Measurements from ENCODE around the gene CUL9.

Gene CUL9

DNA sequence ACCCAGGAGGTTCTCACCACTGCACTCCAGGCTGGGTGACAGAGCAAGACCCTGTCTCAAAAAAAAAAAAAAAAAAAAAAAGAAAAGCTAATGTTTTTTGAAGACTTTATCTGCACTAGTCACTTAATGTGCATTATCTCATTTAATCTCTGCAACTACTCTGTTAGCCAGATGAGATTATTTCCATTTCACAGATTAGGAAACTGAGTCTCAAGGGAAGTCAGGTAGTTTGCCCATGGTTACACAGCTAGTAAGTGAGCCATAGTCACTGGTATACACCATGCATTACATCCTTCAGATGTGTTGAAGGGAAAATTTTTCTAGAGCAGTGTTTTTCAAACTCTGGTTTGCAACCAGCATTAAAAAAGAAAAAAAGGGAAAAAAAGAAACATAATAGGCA, 18.1 kb upstream of the CUL9 start:
- ATAC-seq = no peak
- TF ChIP-seq SNAI2 (CRISPR knock-in tag; IDR thresholded peaks at IDR 0.05) (no peak), PPARA (CRISPR knock-in tag; IDR thresholded peaks at IDR 0.05; ENCODE audit: borderline replicate concordance) (no peak), ZFP3 (CRISPR knock-in tag; IDR thresholded peaks at IDR 0.05) (no peak), TOX (CRISPR knock-in tag; IDR thresholded peaks at IDR 0.05; ENCODE audit: borderline replicate concordance) (no peak), ARNTL (CRISPR knock-in tag; IDR thresholded peaks at IDR 0.05; ENCODE audit: borderline replicate concordance, low read depth) (no peak), ISL1 (CRISPR knock-in tag; IDR thresholded peaks at IDR 0.05) (no peak), ZFP30 (CRISPR knock-in tag; IDR thresholded peaks at IDR 0.05) (no peak), ESRRG (CRISPR knock-in tag; IDR thresholded peaks at IDR 0.05) (no peak), TCF4 (CRISPR knock-in tag; IDR thresholded peaks at IDR 0.05; ENCODE audit: borderline replicate concordance) (no peak), ZNF565 (CRISPR knock-in tag; conservative IDR thresholded peaks at IDR 0.05; ENCODE audit: low read depth) (no peak), RARB (CRISPR knock-in tag; IDR thresholded peaks at IDR 0.05) (no peak), ZNF70 (CRISPR knock-in tag; IDR thresholded peaks at IDR 0.05) (no peak)
- TF ChIP-seq, protein P1, sequence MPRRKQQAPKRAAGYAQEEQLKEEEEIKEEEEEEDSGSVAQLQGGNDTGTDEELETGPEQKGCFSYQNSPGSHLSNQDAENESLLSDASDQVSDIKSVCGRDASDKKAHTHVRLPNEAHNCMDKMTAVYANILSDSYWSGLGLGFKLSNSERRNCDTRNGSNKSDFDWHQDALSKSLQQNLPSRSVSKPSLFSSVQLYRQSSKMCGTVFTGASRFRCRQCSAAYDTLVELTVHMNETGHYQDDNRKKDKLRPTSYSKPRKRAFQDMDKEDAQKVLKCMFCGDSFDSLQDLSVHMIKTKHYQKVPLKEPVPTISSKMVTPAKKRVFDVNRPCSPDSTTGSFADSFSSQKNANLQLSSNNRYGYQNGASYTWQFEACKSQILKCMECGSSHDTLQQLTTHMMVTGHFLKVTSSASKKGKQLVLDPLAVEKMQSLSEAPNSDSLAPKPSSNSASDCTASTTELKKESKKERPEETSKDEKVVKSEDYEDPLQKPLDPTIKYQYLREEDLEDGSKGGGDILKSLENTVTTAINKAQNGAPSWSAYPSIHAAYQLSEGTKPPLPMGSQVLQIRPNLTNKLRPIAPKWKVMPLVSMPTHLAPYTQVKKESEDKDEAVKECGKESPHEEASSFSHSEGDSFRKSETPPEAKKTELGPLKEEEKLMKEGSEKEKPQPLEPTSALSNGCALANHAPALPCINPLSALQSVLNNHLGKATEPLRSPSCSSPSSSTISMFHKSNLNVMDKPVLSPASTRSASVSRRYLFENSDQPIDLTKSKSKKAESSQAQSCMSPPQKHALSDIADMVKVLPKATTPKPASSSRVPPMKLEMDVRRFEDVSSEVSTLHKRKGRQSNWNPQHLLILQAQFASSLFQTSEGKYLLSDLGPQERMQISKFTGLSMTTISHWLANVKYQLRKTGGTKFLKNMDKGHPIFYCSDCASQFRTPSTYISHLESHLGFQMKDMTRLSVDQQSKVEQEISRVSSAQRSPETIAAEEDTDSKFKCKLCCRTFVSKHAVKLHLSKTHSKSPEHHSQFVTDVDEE (CRISPR knock-in tag; IDR thresholded peaks at IDR 0.05) = no peak
- TF ChIP-seq, protein P2, sequence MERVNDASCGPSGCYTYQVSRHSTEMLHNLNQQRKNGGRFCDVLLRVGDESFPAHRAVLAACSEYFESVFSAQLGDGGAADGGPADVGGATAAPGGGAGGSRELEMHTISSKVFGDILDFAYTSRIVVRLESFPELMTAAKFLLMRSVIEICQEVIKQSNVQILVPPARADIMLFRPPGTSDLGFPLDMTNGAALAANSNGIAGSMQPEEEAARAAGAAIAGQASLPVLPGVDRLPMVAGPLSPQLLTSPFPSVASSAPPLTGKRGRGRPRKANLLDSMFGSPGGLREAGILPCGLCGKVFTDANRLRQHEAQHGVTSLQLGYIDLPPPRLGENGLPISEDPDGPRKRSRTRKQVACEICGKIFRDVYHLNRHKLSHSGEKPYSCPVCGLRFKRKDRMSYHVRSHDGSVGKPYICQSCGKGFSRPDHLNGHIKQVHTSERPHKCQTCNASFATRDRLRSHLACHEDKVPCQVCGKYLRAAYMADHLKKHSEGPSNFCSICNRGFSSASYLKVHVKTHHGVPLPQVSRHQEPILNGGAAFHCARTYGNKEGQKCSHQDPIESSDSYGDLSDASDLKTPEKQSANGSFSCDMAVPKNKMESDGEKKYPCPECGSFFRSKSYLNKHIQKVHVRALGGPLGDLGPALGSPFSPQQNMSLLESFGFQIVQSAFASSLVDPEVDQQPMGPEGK (CRISPR knock-in tag; IDR thresholded peaks at IDR 0.05; ENCODE audit: borderline replicate concordance) = no peak
- TF ChIP-seq, protein P3, sequence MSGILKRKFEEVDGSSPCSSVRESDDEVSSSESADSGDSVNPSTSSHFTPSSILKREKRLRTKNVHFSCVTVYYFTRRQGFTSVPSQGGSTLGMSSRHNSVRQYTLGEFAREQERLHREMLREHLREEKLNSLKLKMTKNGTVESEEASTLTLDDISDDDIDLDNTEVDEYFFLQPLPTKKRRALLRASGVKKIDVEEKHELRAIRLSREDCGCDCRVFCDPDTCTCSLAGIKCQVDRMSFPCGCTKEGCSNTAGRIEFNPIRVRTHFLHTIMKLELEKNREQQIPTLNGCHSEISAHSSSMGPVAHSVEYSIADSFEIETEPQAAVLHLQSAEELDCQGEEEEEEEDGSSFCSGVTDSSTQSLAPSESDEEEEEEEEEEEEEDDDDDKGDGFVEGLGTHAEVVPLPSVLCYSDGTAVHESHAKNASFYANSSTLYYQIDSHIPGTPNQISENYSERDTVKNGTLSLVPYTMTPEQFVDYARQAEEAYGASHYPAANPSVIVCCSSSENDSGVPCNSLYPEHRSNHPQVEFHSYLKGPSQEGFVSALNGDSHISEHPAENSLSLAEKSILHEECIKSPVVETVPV (CRISPR knock-in tag; IDR thresholded peaks at IDR 0.05) = no peak
- TF ChIP-seq, protein P4, sequence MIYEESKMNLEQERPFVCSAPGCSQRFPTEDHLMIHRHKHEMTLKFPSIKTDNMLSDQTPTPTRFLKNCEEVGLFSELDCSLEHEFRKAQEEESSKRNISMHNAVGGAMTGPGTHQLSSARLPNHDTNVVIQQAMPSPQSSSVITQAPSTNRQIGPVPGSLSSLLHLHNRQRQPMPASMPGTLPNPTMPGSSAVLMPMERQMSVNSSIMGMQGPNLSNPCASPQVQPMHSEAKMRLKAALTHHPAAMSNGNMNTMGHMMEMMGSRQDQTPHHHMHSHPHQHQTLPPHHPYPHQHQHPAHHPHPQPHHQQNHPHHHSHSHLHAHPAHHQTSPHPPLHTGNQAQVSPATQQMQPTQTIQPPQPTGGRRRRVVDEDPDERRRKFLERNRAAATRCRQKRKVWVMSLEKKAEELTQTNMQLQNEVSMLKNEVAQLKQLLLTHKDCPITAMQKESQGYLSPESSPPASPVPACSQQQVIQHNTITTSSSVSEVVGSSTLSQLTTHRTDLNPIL (CRISPR knock-in tag; IDR thresholded peaks at IDR 0.05; ENCODE audit: low read depth) = no peak

DNA sequence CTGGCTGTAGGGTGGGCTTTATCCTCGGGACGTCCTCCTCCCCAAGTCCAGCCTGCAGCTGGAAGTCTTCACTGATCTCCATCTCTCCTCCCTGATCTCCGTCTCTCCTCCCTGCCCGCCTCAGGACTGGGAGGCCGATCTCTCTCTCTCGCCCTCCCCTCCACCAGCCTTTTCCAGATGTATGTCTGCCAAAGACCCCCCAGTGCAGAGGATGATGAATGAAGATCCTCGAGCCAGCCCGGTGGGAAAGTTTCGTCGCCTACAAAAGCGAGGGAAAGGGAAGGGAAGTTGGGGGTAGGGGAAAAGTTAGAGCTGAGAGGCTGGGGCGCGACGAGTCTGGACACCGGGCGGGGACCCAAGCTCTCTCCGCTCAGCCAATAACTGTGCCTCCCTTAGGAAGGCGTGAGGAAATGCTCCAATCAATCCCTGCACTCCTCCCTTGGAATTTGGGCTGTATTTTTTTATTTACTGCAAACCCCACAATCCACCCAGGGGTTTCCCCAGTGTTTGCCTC, 11.5 kb upstream of the CUL9 start:
- TF ChIP-seq CSDC2 (CRISPR knock-in tag; IDR thresholded peaks at IDR 0.05) (no peak), OSR1 (CRISPR knock-in tag; IDR thresholded peaks at IDR 0.05) (no peak), SNAI2 (CRISPR knock-in tag; IDR thresholded peaks at IDR 0.05) (no peak), PPARA (CRISPR knock-in tag; IDR thresholded peaks at IDR 0.05; ENCODE audit: borderline replicate concordance) (no peak), ISL1 (CRISPR knock-in tag; IDR thresholded peaks at IDR 0.05) (no peak), GLIS3 (CRISPR knock-in tag; IDR thresholded peaks at IDR 0.05) (no peak), ZFP30 (CRISPR knock-in tag; IDR thresholded peaks at IDR 0.05) (no peak), TCF4 (CRISPR knock-in tag; IDR thresholded peaks at IDR 0.05; ENCODE audit: borderline replicate concordance) (no peak), RARB (CRISPR knock-in tag; IDR thresholded peaks at IDR 0.05) (no peak), ZNF8 (CRISPR knock-in tag; IDR thresholded peaks at IDR 0.05) (no peak), ZFP3 (CRISPR knock-in tag; IDR thresholded peaks at IDR 0.05) (no peak), ARNTL (CRISPR knock-in tag; IDR thresholded peaks at IDR 0.05; ENCODE audit: borderline replicate concordance, low read depth) (no peak), BACH2 (CRISPR knock-in tag; IDR thresholded peaks at IDR 0.05; ENCODE audit: borderline replicate concordance) (no peak)
- TF ChIP-seq, protein P3 (CRISPR knock-in tag; IDR thresholded peaks at IDR 0.05) = no peak
- TF ChIP-seq, protein P5, sequence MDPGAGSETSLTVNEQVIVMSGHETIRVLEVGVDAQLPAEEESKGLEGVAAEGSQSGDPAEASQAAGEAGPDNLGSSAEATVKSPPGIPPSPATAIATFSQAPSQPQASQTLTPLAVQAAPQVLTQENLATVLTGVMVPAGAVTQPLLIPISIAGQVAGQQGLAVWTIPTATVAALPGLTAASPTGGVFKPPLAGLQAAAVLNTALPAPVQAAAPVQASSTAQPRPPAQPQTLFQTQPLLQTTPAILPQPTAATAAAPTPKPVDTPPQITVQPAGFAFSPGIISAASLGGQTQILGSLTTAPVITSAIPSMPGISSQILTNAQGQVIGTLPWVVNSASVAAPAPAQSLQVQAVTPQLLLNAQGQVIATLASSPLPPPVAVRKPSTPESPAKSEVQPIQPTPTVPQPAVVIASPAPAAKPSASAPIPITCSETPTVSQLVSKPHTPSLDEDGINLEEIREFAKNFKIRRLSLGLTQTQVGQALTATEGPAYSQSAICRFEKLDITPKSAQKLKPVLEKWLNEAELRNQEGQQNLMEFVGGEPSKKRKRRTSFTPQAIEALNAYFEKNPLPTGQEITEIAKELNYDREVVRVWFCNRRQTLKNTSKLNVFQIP (CRISPR knock-in tag; IDR thresholded peaks at IDR 0.05; ENCODE audit: borderline replicate concordance, low read depth) = no peak

More for the DNA sequence above, 11.5 kb upstream of the CUL9 start:
- ATAC-seq = peak; percentile 72
